ENCODE results near the gene PXMP4.

GRCh38 chr20:33753763-33754162 lies 33.7 kb upstream of the PXMP4 start:
- TF ChIP-seq GLIS3 (CRISPR knock-in tag; IDR thresholded peaks at IDR 0.05) (no peak), ZNF70 (CRISPR knock-in tag; IDR thresholded peaks at IDR 0.05) (no peak), PATZ1 (CRISPR knock-in tag; IDR thresholded peaks at IDR 0.05; ENCODE audit: borderline replicate concordance) (no peak)
